Measurements from ENCODE around the gene SF3B2. TPM values are rescaled to one million over a fixed set of nuclear protein-coding genes. Genes with fewer than 3 reads are reported as not detected.

Gene SF3B2
- total RNA-seq, 2 experiments from 2014 or later, result 271 to 274 TPM

DNA sequence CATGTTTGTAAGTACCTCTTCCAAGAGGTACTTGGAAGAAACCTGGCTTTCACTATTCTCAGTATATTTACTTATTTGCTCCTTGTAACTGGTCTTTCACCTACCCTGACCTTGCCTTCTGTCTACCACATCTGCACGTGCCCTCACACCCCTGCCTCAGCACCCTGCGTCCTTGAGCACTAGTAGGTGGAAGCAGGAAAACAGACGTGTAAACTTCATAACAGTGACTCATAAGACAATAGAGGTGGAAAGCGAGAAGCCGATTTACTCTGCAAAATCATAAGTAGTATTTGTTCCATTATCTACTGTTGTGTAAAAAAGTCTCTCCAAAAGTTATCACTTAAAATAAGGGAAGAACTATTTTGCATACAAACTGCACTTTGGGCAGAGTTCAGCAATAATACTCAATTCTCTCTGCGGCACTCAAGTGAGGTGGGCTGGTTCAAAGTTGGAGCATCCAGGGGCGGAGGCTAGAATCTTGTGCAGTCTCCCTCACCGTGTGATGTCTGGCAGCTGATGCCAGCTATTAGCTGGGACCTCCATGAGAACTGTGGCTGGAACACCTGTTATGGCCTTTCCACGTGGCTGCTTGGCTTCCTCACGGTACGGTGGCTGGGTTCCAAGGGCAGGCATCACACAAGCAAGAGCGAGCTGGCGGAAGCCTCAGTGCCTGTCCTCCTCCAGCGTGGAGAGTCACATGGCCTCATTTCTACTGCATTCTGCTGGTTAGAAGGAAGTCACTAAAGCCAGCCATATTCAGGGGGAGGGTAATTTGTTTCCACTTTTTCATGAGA is 48.3 kb downstream of the SF3B2 start:
- Mint-ChIP-seq H3K36me3 (peaks cover 4% of the 10 kb centered on the region), H3K27me3 (no peaks in the 10 kb centered on the region), H3K9me3 (no peaks in the 10 kb centered on the region), H3K27ac (peak overlapping the region; percentile 90), H3K4me3 (peak overlapping the region; percentile 66), H3K4me1 (ENCODE audit: low read depth) (peaks cover 64% of the 10 kb centered on the region)
- ChIA-PET POLR2A (interaction anchor here (0.7 kb wide), 1 partner anchor 29 kb away, joined by 3 read pairs; no protein-coding TSS in a partner anchor), CTCF (interaction anchor here (1.0 to 3.2 kb wide), 7 partner anchors 16 to 78 kb away, joined by 3 to 16 read pairs (median 4); partner anchors contain the start of gene PACS1)
- intact Hi-C loops (cut with micrococcal nuclease), result loop anchor here (1.0 to 5.0 kb wide), 4 partner anchors 19 to 34 kb away; no protein-coding TSS in a partner anchor
- peak; percentile 77 for DNase-seq

DNA sequence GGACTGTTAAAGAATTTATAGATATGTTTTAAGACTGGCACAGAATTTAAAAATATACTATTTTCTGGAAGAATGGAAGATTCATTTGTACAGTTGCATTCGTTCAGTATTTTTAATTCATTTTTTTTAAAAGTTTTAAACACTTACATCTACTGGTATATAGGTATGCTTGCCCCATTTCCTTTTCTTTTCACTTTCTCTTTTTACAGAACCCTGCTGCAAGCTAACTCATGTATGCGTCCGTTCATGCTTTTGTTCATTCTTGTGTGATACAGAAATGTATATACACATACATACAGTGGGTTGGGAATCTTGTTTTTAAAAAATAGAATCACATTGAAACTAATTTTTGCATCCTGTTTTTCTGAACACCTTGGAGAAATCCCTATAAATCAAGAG is 48.9 kb downstream of the SF3B2 start:
- peak overlapping the region; percentile 66 for H3K4me3 Mint-ChIP-seq
- DNase-seq, result no peak
- intact Hi-C loops (cut with micrococcal nuclease), result loop anchor here (2.0 to 5.0 kb wide), 2 partner anchors 34 kb away; no protein-coding TSS in a partner anchor
- ChIA-PET CTCF (interaction anchor here (0.9 to 3.2 kb wide), 8 partner anchors 16 to 79 kb away, joined by 3 to 16 read pairs (median 4); partner anchors contain the start of gene PACS1), POLR2A (interaction anchor here (0.7 kb wide), 1 partner anchor 30 kb away, joined by 3 read pairs; no protein-coding TSS in a partner anchor)
- peak overlapping the region; percentile 90 for H3K27ac Mint-ChIP-seq
- no peaks in the 10 kb centered on the region for H3K9me3 Mint-ChIP-seq
- peaks cover 70% of the 10 kb centered on the region for H3K4me1 Mint-ChIP-seq (ENCODE audit: low read depth)
- no peaks in the 10 kb centered on the region for H3K27me3 Mint-ChIP-seq
- peaks cover 4% of the 10 kb centered on the region for H3K36me3 Mint-ChIP-seq

DNA sequence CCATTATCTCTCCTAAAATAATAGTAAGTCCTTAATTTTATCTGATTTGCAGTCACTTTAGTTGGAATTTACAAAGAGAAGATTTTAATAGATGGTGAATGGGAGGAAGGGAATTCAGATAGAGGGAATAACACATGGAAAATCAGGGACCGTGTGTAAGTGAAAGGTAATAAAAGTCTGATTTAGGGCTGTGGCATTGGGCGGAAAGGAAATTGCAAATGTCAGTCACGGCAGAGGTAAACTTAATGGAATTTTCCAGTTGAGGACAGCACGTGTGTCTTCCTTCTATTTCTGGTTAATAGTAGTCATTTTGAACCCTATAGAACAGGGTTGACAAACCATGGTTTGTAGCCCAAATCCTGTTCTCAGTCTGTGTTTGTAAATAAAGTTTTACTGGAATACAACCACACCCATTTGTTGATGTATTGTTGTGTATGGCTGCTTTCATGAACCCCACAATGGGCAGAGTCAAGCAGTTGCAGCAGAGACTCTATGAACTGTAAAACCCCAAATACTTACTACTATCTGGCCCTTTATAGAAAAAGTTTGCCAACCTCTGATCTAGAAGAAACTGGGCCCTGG is 52.0 kb downstream of the SF3B2 start:
- DNase-seq, result no peak
- peaks cover 76% of the 10 kb centered on the region for H3K4me1 Mint-ChIP-seq (ENCODE audit: low read depth)
- H3K27me3 Mint-ChIP-seq, result no peaks in the 10 kb centered on the region
- POLR2A ChIA-PET, result interaction anchor here (0.7 kb wide), 1 partner anchor 24 kb away, joined by 3 read pairs; no protein-coding TSS in a partner anchor
- no peaks in the 10 kb centered on the region for H3K9me3 Mint-ChIP-seq
- H3K27ac Mint-ChIP-seq, result peak overlapping the region; percentile 70
- H3K4me3 Mint-ChIP-seq, result no peak overlapping the region
- CTCF ChIA-PET, result no interaction called here
- H3K36me3 Mint-ChIP-seq, result peaks cover 11% of the 10 kb centered on the region
- intact Hi-C loops (cut with micrococcal nuclease), result loop anchor here (5.0 kb wide), 1 partner anchor 37 kb away; no protein-coding TSS in a partner anchor

DNA sequence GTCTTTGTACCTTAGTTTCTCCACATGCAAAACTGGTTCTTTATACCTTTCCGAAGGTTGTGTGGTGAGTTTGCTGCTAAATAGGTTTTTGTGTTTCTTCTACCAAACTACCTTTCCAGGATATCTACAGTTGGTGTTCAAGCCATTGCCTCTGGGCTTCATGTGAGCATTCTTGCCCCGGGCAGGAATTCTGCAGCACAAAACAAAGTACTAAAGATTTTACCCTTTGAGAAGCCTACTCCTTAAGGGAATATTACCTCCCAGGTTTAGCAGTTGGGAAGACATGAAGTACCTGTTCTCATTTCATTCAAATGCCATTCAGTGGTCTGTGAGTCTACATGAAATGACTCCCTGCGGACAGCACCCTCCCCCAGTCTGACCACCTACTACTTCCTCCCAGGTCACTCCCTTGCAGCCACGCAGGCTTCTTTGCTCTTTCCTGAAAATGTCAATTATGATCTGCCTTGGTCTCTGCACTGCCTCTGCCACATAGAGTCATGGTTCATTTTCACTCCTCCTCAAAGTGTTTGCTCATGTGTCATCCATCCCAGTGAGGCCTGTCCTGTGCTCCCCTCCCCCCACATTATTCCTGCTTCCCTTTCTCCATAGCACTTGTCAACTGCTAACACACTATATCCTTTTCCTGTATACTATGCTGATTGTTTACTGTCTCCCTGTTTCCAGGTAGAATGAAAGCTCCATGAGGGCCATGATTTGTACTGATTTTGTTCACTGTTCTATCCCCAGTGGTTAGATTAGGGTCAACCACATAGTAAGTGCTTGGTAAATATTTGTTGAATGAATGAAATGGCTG is 54.8 kb downstream of the SF3B2 start:
- intact Hi-C loops (cut with micrococcal nuclease), result loop anchor here (1.0 kb wide), 1 partner anchor 19 kb away; no protein-coding TSS in a partner anchor
- ChIA-PET POLR2A (interaction anchor here (1.0 to 1.7 kb wide), 2 partner anchors 19 to 37 kb away, joined by 3 to 7 read pairs; partner anchors contain the start of gene PACS1), CTCF (interaction anchor here (1.4 to 1.6 kb wide), 3 partner anchors 9 to 38 kb away, joined by 6 to 9 read pairs (median 7); no protein-coding TSS in a partner anchor)
- no peaks in the 10 kb centered on the region for H3K9me3 Mint-ChIP-seq
- peak overlapping the region; percentile 77 for H3K27ac Mint-ChIP-seq
- H3K27me3 Mint-ChIP-seq, result no peaks in the 10 kb centered on the region
- DNase-seq, result peak; percentile 71
- H3K4me3 Mint-ChIP-seq, result peak overlapping the region; percentile 0
- H3K36me3 Mint-ChIP-seq, result peaks cover 13% of the 10 kb centered on the region
- peaks cover 78% of the 10 kb centered on the region for H3K4me1 Mint-ChIP-seq (ENCODE audit: low read depth)

- DNase-seq, result no peak
- CTCF ChIA-PET, result interaction anchor here (0.6 to 1.6 kb wide), 6 partner anchors 8 to 63 kb away, joined by 3 to 9 read pairs (median 4); no protein-coding TSS in a partner anchor
- H3K9me3 Mint-ChIP-seq, result no peaks in the 10 kb centered on the region
- peaks cover 86% of the 10 kb centered on the region for H3K4me1 Mint-ChIP-seq (ENCODE audit: low read depth)
- H3K27me3 Mint-ChIP-seq, result no peaks in the 10 kb centered on the region
- H3K36me3 Mint-ChIP-seq, result peaks cover 13% of the 10 kb centered on the region
- H3K27ac Mint-ChIP-seq, result peak overlapping the region; percentile 77
- POLR2A ChIA-PET, result interaction anchor here (1.0 to 1.7 kb wide), 3 partner anchors 11 to 38 kb away, joined by 3 to 7 read pairs (median 3); partner anchors contain the start of gene PACS1
- intact Hi-C loops (cut with micrococcal nuclease), result loop anchor here (1.0 to 2.0 kb wide), 2 partner anchors 18 to 27 kb away; no protein-coding TSS in a partner anchor
- no peak overlapping the region for H3K4me3 Mint-ChIP-seq
These were observed 55.7 kb downstream of the SF3B2 start for GRCh38 chr11:66107600-66108510.

DNA sequence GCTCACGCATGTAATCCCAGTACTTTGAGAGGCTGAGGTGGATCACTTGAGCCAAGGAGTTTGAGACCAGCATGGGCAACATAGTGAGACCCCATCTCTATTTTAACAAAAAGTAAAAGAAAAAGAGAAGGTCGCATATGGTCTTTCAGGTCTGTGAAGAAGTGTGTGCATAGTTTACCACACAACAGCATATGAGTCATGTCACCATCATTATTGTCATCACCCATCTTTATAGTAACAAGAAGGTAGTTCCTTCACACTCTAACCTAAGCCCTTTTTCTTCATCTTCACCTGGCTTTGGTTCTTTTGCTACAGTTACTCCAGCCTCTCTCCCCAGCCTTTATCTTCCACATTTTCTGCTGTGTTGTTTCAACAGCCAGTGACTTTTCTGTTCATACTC is 57.1 kb downstream of the SF3B2 start:
- no peak for DNase-seq
- Mint-ChIP-seq H3K4me3 (no peak overlapping the region), H3K27me3 (no peaks in the 10 kb centered on the region), H3K36me3 (peaks cover 8% of the 10 kb centered on the region), H3K27ac (peak overlapping the region; percentile 63), H3K4me1 (ENCODE audit: low read depth) (peaks cover 88% of the 10 kb centered on the region), H3K9me3 (no peaks in the 10 kb centered on the region)
- ChIA-PET CTCF (no interaction called here), POLR2A (interaction anchor here (1.2 kb wide), 1 partner anchor 9 kb away, joined by 3 read pairs; no protein-coding TSS in a partner anchor)
- intact Hi-C loops (cut with micrococcal nuclease), result loop anchor here (2.0 kb wide), 1 partner anchor 28 kb away; no protein-coding TSS in a partner anchor

DNA sequence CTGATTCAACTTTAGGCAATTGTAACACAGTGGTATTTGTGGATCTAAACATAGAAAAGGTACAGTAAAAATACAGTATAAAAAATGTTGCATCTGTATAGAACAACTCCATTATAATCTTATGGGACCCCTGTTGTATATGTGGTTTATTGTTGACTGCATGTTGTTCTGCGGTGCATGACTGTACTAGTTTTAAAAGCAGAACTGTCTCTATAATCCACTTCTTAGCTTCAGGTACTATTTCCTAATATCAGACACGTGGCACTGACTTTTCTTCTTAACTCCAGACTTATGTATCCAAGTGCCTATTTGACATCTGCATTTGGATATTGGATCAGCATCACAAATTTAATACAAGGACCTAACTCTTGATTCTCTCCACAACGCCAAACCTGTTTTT is 59.0 kb downstream of the SF3B2 start:
- peaks cover 87% of the 10 kb centered on the region for H3K4me1 Mint-ChIP-seq (ENCODE audit: low read depth)
- no peak for DNase-seq
- intact Hi-C loops (cut with micrococcal nuclease), result no loop called here
- H3K27ac Mint-ChIP-seq, result peak overlapping the region; percentile 31
- ChIA-PET POLR2A (no interaction called here), CTCF (no interaction called here)
- H3K4me3 Mint-ChIP-seq, result no peak overlapping the region
- H3K27me3 Mint-ChIP-seq, result no peaks in the 10 kb centered on the region
- H3K36me3 Mint-ChIP-seq, result peaks cover 8% of the 10 kb centered on the region
- H3K9me3 Mint-ChIP-seq, result no peaks in the 10 kb centered on the region

GRCh38 chr11:66112041-66112491 is 59.9 kb downstream of the SF3B2 start:
- DNase-seq, result no peak
- H3K4me1 Mint-ChIP-seq (ENCODE audit: low read depth), result peaks cover 92% of the 10 kb centered on the region
- no peaks in the 10 kb centered on the region for H3K9me3 Mint-ChIP-seq
- H3K27me3 Mint-ChIP-seq, result no peaks in the 10 kb centered on the region
- no peak overlapping the region for H3K4me3 Mint-ChIP-seq
- ChIA-PET POLR2A (no interaction called here), CTCF (no interaction called here)
- peak overlapping the region; percentile 89 for H3K27ac Mint-ChIP-seq
- intact Hi-C loops (cut with micrococcal nuclease), result loop anchor here (1.0 kb wide), 1 partner anchor 14 kb away; no protein-coding TSS in a partner anchor
- H3K36me3 Mint-ChIP-seq, result peaks cover 7% of the 10 kb centered on the region

DNA sequence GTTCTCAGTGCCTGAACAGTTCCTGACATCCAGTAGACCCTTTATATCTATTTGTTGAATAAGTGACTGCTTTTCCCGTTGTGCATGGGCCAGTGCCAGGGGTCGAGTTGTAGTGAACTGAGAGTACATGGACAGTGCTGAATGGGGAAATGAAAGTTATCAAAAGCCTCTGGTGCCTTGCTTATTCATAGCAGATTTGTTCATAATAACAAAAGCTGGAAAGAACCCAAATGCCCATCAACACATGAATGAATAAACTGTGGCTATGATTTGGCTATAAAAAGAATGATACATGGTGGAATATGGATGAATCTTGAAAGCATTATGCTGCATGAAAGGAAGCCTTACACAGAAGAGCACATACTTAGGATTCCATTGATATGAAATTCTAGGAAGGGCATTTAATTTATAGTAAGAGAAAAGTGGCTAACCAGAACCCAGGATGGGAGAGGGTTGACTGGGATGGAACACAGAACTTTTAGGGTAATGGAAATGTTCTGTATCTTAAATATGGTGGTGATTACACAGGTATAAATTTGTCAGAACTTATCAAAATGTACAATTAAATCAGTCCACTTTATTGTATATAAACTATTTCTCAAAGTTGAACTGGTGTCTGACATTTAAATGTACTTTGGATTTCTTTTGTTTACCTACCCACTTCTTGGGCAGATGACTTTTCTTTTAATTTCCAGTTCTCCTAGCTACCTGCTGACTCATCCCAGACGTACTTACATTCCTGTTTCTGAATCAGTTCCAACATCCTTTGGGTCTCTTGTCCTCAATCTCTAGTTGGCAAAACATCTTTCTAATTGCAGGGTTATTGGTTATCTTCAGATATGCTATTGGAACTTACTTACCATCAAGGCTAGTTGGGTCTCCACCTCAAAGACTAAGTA is 60.7 kb downstream of the SF3B2 start:
- Mint-ChIP-seq H3K9me3 (no peaks in the 10 kb centered on the region), H3K4me3 (peak overlapping the region; percentile 28), H3K4me1 (ENCODE audit: low read depth) (peaks cover 92% of the 10 kb centered on the region), H3K27me3 (no peaks in the 10 kb centered on the region), H3K27ac (peak overlapping the region; percentile 89), H3K36me3 (peaks cover 2% of the 10 kb centered on the region)
- intact Hi-C loops (cut with micrococcal nuclease), result loop anchor here (1.0 kb wide), 1 partner anchor 13 kb away; no protein-coding TSS in a partner anchor
- CTCF ChIA-PET, result interaction anchor here (1.6 kb wide), 1 partner anchor 109 kb away, joined by 3 read pairs; no protein-coding TSS in a partner anchor
- no peak for DNase-seq
- POLR2A ChIA-PET, result interaction anchor here (0.7 kb wide), 1 partner anchor 9 kb away, joined by 3 read pairs; no protein-coding TSS in a partner anchor
